GM13976 (cell line): ENCODE data around the gene WDR59.
"Not testable (repeated sequence)": the region's sequence is repeated elsewhere in the genome, so short reads cannot be mapped to it uniquely, and the experiment has no call there.

Experiments used
- DNase-seq: peaks from one replicate; pipeline ENCODE4 v3.0.0; 2012; ENCODE audit warnings: low spot score
- CTCF ChIP-seq: IDR thresholded peaks from 2 replicates; pipeline ENCODE4 v1.5.1; 2012; ENCODE audit warnings: borderline replicate concordance, mild to moderate bottlenecking; ENCODE audit not compliant: insufficient read depth; ENCODE audit errors: extremely low read depth, missing control alignments, control extremely low read depth
- in situ Hi-C: fragments of 300-500 bp; cut with MboI; formaldehyde crosslinking; loops from one replicate; pipeline ENCODE4 v1.12.0; 2022; ENCODE audit warnings: low sequenced_read_pairs, mixed read lengths, inconsistent platforms; ENCODE audit not compliant: unreplicated experiment

Gene WDR59

GRCh38 chr16:75026892-75027391, 42.0 kb upstream of the WDR59 start:
- TF ChIP-seq CTCF: no peak
- in situ Hi-C loops: no loop called here
- DNase-seq: no peak

- in situ Hi-C loops, DNase-seq: not testable (repeated sequence)
These were observed 41.4 kb upstream of the WDR59 start for GRCh38 chr16:75026239-75026891.

GRCh38 chr16:75025761-75026160, 40.8 kb upstream of the WDR59 start:
- in situ Hi-C loops: no loop called here
- TF ChIP-seq CTCF: no peak
- no peak for DNase-seq

GRCh38 chr16:75024594-75024993, 39.7 kb upstream of the WDR59 start:
- in situ Hi-C loops: no loop called here
- TF ChIP-seq CTCF: no peak
- no peak for DNase-seq

GRCh38 chr16:75024182-75024581, 39.3 kb upstream of the WDR59 start:
- TF ChIP-seq CTCF: no peak
- no peak for DNase-seq
- in situ Hi-C loops: no loop called here

GRCh38 chr16:75023009-75023408, 38.1 kb upstream of the WDR59 start:
- in situ Hi-C loops: no loop called here
- no peak for DNase-seq
- TF ChIP-seq CTCF: no peak

- TF ChIP-seq CTCF: no peak
- in situ Hi-C loops: no loop called here
- no peak for DNase-seq
These were observed 37.6 kb upstream of the WDR59 start for GRCh38 chr16:75022567-75022966.
